Fibroblast of upper back skin (primary cell): ENCODE results near the gene TEKT3.

Experiments
- DNase-seq: peaks from one replicate; pipeline ENCODE4 v3.0.0-alpha.2; 2013

TEKT3 gene

DNA sequence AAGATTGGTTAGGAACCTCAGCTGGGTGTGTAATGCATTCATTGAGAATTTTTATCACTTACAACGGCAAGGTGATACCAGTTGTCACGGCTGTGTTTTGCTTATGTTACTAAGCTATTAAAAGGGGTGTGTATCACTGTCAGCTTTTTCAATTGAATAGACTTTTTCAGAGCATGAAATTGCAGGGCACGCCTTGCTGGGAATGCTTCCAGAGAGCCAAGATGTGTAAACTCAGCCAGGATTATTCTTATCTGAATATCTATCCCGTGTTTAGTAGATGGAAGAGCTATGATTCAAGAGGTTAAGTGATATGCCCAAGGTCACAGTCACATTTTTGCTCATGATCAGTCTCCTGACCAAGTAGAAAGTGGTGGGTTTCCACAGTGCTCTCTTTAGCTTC, 6.6 kb upstream of the TEKT3 start:
- no peak for DNase-seq

DNA sequence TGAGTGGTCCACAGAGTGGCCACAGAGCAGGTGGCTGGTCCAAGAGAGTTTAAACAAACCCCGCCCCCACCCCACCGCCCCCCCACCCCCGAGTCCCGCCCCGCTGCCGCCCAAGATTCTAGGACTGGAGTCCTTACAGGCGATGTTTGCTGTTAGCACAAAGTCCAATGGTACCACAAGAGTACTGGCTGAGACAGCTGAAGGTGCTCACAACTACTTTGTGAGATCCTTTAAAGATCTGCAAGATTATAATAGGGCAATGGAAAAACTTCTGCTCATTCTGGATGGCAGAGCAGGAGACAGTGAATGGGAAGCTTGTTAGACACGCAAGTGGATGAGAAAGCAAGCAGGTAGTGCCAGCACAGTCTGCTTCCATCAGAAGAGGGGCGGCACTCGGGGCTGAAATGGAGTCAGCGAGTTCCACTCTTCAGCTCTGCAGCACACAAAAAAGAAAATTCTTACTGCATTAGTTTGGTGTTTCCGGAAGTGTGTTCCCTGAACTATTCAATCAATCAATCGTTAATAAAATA, 4.7 kb upstream of the TEKT3 start:
- DNase-seq, result no peak

- DNase-seq, result peak; percentile 47
Measured at GRCh38 chr17:15343749-15344148, 2.4 kb upstream of the TEKT3 start.

DNA sequence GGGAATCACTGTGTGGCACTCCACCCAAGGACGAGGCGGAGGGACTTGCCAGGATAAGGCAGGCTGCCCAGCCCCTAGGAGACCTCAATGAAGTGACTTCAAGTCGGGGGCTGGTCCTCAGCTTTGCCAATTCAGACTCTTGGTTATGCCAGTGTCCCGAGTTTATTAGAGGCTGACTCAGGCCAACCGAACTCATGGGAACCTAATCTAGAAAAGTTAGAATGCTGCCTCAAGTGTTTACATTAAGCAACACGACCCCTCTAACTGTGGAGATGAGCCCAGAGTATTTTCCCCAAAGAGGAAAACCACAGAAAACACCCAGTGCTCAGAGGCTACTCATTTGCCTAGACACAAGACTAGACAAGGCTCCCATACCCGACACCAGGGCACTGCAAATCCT, 1.1 kb upstream of the TEKT3 start:
- no peak for DNase-seq

GRCh38 chr17:15341966-15342365, 569 bp upstream of the TEKT3 start:
- no peak for DNase-seq

- no peak for DNase-seq
Measured at GRCh38 chr17:15340966-15341365, 431 bp downstream of the TEKT3 start.

DNA sequence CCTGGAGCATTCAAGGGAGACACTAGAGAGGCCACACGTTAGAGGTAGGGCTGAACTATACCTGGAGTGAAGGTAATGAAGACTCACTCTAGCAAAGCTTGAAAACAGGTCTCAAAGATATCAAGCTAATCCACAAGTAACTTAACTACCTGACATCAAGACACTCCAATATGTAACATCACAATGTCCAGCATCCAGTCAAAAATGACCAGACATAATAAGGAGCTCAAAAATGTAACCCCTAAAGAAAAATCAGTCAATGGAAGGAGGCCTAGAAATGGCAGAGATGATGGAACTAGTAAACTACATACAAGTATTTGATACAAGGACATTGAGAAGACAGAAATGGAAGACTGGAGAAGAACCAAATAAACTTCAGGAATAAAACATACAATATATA, 6.0 kb downstream of the TEKT3 start:
- DNase-seq, result no peak

DNA sequence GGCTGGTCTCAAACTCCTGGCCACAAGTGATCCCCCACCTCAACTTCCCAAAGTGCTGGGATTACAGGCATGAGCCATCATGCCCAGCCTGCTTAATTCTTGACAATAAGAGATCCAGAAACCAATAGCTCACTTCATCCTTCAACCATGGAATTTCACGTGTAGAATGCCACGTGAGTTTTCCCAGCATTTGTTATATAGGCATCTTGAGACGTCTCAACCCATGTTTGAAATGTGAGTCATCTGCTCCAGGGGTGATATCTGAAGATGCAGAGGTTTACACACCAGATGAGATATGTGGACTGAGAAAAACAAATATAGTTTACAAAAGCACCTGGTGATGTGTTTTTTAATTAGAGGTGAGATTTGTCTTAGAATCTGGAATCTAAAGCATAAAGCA, 7.1 kb downstream of the TEKT3 start:
- peak; percentile 5 for DNase-seq

GRCh38 chr17:15332338-15332737, 9.1 kb downstream of the TEKT3 start:
- DNase-seq, result no peak

DNA sequence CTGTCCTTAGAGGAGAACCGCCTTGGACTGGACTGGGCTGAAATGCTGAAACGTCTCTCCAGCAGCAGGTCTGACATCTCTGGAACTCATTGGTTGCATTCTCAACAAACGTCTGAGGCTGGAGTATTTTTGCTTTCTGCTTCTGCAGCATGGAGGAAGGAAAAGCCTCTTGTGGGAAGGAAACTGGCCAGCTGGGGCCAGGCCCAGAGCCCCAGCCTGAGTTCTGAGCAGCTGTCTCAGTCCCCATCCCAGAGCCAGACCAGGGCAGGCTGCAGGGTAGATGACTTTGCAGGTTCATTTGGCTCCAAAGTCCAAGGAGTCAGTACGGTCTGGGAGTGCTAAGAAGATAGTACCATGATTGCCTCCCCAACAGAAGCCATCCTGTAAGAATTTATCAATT, 18.3 kb downstream of the TEKT3 start:
- DNase-seq, result no peak

DNA sequence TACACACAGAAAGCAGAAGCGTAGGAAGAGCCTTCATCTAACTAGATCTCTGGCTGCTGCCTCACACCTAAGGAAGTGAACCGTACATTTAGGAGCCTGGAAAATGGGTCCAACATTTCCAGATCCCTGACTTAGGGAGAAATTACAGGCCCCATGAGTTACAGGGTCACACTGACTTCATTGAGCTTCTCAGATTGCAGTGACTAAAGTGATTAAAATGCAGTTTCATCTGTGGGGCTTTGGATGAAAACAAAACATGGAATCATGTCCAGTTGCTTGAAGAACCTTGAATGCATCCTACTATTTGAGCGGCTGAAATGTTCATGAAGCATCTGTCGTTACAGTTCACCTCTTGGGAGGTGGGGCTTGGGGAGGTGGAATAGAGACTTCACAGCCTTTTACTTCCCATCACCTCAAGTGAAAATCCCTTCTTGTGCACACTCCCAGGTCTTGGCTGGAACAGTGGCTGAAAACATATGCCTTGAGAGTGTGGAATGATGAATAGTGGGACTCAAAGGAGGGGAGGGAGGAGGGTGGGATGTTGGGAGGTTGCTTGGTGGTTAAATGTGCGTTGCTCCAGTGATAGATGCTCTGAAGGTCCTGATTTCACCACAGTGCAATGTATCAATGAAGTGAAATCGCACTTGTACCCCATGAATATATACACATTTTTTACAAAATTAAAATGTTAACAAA, 19.7 kb downstream of the TEKT3 start:
- peak; percentile 42 for DNase-seq

GRCh38 chr17:15319452-15320010, 21.9 kb downstream of the TEKT3 start:
- no peak for DNase-seq

DNA sequence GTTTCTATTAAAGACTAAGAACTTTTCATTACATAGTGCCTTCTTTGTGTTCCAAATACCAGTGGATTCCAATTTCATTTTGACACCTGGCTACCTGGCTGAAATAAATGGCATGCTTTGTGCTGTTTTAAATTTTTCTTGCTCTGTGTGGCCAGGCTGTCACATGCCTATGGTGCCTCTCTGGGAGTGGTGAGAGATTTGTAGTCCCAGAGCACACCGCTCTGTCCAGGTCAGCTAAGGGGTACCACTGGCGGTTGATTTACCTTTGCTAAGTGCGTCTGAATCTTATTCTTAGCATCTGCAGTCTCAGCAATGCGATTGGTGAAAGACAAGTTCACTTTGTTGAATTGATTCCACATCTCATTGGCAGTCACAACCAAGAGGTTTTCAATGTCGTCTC, 29.4 kb downstream of the TEKT3 start:
- no peak for DNase-seq

GRCh38 chr17:15309793-15310192, 31.6 kb downstream of the TEKT3 start:
- no peak for DNase-seq

GRCh38 chr17:15309236-15309635, 32.2 kb downstream of the TEKT3 start:
- DNase-seq, result no peak

DNA sequence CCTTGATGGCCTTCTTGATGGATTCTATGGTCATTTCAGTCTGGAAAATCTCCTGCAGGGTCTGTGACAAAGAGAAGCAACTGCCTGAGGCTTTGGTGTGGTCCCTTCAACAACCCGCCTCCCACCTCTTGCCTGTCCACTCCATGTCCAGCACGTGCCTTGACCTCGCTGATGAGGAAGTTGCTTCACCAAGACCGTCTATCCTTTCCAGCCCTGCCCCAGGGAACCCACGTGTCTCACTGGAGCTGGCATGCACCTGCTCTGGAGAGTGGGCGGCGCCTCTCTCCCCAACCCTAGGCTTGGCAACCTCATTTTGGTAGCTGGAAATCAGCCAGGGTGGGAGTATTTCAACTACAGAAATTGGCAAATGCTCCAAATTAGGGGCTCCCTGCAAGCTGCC, 32.6 kb downstream of the TEKT3 start:
- no peak for DNase-seq

- DNase-seq, result no peak
Measured at GRCh38 chr17:15307710-15308111, 33.7 kb downstream of the TEKT3 start.

DNA sequence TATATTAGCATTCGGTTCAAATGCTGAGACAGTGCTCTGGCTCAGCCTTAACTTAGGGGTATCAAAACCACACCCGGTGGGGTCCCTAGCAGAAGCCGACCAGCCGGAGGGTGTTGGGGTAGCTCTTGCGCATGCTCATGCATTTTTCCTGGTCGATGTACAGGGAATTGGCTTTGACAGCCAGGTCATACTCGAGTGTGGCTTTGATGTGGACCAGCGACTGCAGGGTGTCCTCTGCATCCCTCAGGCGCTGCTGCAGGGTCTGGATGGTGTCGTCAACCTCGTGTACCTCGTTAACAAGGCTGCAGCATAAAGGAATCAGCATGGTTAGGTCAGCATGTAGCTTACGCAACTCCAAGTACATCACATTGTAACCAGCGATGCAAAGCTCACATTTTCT, 37.5 kb downstream of the TEKT3 start:
- DNase-seq, result no peak

DNA sequence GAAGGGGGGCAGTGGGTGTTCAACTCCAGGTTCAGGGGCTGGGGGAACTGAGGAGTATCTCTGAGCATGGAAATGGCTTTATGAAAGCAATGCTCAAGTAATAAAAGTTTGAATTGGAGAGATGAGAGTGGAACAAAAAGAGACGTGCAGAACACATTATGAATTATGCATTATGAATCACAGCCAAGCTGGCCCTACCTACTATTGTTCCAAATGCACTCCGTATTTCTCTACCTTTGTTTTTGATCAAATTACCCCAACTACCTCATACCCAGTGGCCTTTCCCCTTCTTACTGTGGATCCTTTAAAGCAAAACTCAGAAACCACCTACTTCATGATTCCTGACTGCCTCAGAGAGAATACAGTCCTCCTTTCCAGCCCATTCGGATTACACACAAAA, 38.1 kb downstream of the TEKT3 start:
- DNase-seq, result no peak

DNA sequence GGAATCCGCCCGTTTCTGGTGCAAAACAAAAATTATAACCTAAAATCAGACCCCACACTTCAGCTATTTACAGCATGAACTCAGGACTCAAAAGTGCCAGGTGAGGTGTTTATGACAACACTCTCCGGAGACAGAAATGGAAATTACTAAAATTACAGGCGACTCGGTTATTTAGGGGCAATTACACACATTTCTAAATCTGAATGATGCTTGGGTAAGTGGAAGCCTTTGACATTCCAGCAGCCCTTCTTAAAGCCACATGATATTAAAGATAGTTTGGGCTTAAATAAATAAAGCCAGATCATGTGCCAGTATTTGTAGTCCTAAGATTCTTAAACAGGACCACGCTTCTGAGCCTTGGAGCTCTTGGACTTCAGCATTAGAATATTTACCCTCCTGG, 39.6 kb downstream of the TEKT3 start:
- DNase-seq, result no peak

DNA sequence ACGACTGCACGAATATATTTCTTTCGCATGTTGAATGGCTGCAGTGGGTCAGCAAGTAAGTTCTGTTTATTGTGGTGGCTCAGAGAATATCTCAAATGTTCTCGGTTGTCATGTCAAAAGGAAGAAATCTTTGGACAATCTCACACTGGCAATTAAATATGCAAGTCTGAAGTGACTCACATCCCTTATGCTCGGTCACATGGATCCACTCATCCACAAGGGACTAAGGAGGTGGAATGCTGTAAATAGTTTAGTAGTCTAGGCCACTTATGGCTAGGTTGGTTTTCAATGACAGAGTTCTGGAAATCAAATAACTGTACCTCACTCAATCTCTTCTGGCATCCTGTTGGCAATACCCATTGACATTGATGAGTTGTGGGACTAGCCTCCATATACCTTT, 43.2 kb downstream of the TEKT3 start:
- peak; percentile 52 for DNase-seq

GRCh38 chr17:15293558-15293957, 47.8 kb downstream of the TEKT3 start:
- DNase-seq, result no peak

- peak; percentile 82 for DNase-seq
Measured at GRCh38 chr17:15291674-15292361, 49.6 kb downstream of the TEKT3 start.

DNA sequence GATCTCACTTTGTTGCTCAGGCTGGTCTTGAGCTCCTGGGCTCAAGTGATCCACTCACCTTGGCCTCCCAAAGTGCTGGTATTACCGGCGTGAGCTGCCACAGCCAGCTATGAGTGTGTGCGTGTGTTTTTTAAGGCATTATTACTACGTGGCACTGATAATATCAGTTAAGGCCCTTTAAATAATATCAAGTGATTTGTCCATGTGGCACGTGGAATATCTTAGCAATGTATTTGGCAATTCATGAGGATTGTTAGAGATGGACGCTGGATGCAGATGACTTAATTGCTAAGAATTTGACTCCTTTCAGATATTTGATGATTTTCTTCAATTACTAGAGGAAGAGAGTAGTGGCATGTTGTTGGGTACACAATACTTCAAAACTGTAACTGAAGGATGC, 50.8 kb downstream of the TEKT3 start:
- no peak for DNase-seq
